Measurements from ENCODE around the gene SLC22A23.
"Not testable (repeated sequence)": the region's sequence is repeated elsewhere in the genome, so short reads cannot be mapped to it uniquely, and the experiment has no call there.

The SLC22A23 gene

DNA sequence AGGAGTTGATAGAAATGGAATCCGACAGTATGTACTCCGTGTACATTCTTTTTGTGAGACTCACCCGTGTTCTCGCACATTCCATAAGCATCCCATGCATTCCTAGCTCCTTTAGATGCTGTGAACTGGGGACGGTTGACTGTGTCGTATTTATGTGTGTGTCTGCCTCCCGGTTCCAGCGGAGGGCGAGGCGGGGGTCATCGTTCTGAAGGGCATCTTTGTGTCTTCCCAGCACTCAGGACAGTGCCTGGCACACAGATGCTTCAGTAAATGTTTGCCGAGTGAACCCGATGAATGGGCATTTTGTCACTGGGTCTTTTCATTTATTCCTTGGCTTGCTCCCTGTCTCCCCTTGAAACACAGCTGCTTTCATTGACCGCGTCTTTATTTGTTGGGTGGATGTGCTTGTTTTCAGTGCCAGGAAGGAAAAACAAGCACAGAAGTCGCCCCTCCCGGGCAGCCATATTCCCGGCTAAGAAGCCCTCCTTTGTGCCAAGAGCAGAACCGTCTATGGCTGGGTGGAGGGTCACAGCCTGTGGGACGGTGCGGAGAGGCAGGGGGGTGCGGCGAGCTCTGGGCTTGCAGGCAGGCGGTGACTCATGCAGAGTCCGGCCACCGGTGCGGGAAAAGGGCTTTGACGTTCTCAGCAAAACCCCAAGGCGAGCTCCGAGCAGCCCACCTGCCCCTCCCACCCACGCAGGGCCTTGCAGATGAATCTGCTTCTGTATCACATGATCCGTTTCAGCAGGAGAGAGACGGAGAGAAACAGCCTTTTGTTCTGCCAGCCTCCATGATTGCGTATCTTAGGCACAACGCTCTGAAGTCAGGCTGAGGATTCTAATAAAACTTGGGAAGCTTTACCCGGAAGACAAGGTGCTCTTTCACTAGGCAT is 209.3 kb downstream of the SLC22A23 start:
- no peak overlapping the region for H3K27ac ChIP-seq

DNA sequence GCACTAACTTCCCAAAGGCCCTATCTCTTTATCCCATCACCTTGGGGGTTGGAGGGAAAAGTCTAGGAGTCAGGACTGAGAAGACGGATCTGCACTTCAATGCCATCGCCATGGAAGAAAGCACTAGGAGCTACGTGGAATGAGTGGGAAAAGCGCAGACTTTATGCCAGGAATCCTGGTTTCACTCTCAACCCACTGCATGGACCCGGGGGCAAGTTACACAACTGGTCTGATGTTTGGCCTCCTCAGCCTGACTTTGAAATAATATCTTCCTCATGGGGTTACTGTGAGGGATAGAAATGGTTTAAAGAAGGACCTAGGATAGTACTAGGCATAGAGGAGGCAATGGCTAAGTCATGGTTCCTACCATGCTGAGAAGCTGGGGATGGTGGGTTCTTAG is 211.6 kb downstream of the SLC22A23 start:
- TF ChIP-seq, protein P1, sequence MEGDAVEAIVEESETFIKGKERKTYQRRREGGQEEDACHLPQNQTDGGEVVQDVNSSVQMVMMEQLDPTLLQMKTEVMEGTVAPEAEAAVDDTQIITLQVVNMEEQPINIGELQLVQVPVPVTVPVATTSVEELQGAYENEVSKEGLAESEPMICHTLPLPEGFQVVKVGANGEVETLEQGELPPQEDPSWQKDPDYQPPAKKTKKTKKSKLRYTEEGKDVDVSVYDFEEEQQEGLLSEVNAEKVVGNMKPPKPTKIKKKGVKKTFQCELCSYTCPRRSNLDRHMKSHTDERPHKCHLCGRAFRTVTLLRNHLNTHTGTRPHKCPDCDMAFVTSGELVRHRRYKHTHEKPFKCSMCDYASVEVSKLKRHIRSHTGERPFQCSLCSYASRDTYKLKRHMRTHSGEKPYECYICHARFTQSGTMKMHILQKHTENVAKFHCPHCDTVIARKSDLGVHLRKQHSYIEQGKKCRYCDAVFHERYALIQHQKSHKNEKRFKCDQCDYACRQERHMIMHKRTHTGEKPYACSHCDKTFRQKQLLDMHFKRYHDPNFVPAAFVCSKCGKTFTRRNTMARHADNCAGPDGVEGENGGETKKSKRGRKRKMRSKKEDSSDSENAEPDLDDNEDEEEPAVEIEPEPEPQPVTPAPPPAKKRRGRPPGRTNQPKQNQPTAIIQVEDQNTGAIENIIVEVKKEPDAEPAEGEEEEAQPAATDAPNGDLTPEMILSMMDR (IDR thresholded peaks at IDR 0.05): no peak
- Histone ChIP-seq H3K27me3 (peaks cover 79% of the 10 kb centered on the region), H3K27ac (no peak overlapping the region), H3K4me3 (ENCODE audit: low read depth in 1 of 2, low read length in 1 of 2) (no peak overlapping the region), H3K4me1 (ENCODE audit: control insufficient read depth in 1 of 2, insufficient read depth in 1 of 2, low read depth in 1 of 2, low read length in 1 of 2) (no peaks in the 10 kb centered on the region), H3K9me3 (no peaks in the 10 kb centered on the region), H3K36me3 (no peaks in the 10 kb centered on the region)

More for the DNA sequence above, 209.3 kb downstream of the SLC22A23 start:
- peaks cover 4 to 7% of the 10 kb centered on the region in 2 experiments for H3K4me1 ChIP-seq (ENCODE audit: control insufficient read depth in 1 of 2, insufficient read depth in 1 of 2, low read depth in 1 of 2, low read length in 1 of 2)
- H3K9me3 ChIP-seq: no peaks in the 10 kb centered on the region
- no peak overlapping the region for H3K4me3 ChIP-seq (ENCODE audit: low read depth in 1 of 2, low read length in 1 of 2)
- peaks cover 82% of the 10 kb centered on the region for H3K27me3 ChIP-seq
- no peaks in the 10 kb centered on the region for H3K36me3 ChIP-seq
- TF ChIP-seq, protein P1 (IDR thresholded peaks at IDR 0.05): no peak

DNA sequence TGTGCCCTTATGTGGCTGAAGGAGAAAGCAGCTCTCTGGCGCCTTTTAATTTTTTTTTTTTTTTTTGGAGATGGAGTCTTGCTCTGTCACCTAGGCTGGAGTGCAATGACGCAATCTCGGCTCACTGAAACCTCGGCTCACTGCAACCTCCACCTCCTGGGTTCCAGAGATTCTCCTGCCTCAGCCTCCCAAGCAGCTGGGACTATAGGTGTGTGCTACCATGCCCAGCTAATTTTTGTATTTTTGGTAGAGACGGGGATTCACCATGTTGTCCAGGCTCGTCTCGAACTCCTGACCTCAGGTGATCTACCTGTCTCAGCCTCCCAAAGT is 212.1 kb downstream of the SLC22A23 start:
- H3K4me1 ChIP-seq (ENCODE audit: control insufficient read depth in 1 of 2, insufficient read depth in 1 of 2, low read depth in 1 of 2, low read length in 1 of 2); H3K36me3 ChIP-seq; H3K27ac ChIP-seq; H3K9me3 ChIP-seq; H3K4me3 ChIP-seq (ENCODE audit: low read depth in 1 of 2, low read length in 1 of 2): not testable (repeated sequence)
- H3K27me3 ChIP-seq: peaks cover 79% of the 10 kb centered on the region

DNA sequence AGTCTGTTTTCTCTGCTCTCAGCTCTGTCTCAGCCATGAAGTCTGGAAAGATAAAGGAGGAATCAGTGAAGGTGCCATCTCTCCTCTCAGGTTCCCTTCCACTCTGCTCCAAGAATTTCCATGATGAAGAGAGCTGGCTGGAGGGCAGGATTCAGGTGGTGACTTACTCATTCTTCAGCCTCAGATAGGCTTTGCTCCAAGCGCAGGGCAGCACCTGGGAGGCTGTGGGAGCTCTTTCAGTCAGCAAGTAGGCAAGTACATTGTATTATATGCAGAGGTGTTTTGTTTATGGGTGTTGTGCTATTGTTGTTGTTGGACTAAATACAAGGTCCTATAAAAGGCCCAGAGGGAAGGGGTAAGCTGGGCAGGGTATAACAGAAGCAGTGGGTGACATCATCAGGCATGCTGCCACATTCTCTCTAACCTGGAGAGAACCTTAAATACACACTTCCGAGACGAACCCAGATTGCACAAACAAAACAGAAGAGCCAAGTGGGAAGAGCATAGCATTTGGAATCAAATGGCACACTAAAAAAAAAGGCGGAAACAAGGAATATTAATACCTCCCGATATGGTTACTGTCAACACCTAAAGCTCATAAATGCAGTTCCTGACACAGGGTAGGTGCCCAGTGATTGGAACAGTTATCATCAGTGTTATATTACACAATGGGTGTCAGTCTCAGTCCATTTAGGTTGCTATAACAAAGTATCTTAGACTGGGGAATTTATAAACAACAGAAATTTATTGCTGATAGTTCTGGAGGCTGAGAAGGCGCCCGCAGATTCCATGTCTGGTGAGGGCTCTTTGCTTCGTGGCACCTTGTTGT is 212.6 kb downstream of the SLC22A23 start:
- H3K4me3 ChIP-seq (ENCODE audit: low read depth in 1 of 2, low read length in 1 of 2): no peak overlapping the region
- peaks cover 78% of the 10 kb centered on the region for H3K27me3 ChIP-seq
- TF ChIP-seq, protein P1 (IDR thresholded peaks at IDR 0.05): no peak

DNA sequence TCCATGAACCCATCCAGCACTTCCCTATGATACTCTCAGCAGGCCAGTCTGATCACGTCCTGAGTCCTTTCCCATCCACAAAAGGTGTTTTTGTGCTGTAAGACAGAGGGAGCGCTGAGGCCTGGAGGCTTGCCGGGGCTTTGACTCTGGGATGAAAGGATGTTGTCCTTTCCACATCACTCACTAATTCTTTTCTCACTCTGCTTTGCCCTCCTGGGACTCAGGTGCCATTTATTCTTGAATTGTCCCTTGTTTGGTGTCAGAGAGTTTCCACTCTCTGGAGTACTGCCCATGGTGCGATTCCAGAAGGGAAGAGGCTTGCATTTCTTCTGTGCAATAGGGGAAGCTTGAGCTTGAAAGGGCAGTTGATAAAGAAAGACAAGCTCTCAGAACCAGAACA is 214.1 kb downstream of the SLC22A23 start:
- TF ChIP-seq, protein P1 (IDR thresholded peaks at IDR 0.05): no peak
- no peak overlapping the region for H3K4me3 ChIP-seq (ENCODE audit: low read depth in 1 of 2, low read length in 1 of 2)
- H3K4me1 ChIP-seq (ENCODE audit: control insufficient read depth in 1 of 2, insufficient read depth in 1 of 2, low read depth in 1 of 2, low read length in 1 of 2): no peaks in the 10 kb centered on the region

More for the DNA sequence above, 212.6 kb downstream of the SLC22A23 start:
- Histone ChIP-seq H3K9me3 (no peaks in the 10 kb centered on the region), H3K4me1 (ENCODE audit: control insufficient read depth in 1 of 2, insufficient read depth in 1 of 2, low read depth in 1 of 2, low read length in 1 of 2) (no peaks in the 10 kb centered on the region), H3K36me3 (no peaks in the 10 kb centered on the region), H3K27ac (no peak overlapping the region)

GRCh38 chr6:3241745-3242144 is 215.1 kb downstream of the SLC22A23 start:
- H3K27ac ChIP-seq; H3K36me3 ChIP-seq; H3K4me3 ChIP-seq (ENCODE audit: low read depth in 1 of 2, low read length in 1 of 2); H3K9me3 ChIP-seq; H3K4me1 ChIP-seq (ENCODE audit: control insufficient read depth in 1 of 2, insufficient read depth in 1 of 2, low read depth in 1 of 2, low read length in 1 of 2): not testable (repeated sequence)
- H3K27me3 ChIP-seq: peaks cover 78% of the 10 kb centered on the region

More for the DNA sequence above, 214.1 kb downstream of the SLC22A23 start:
- peaks cover 78% of the 10 kb centered on the region for H3K27me3 ChIP-seq
- no peaks in the 10 kb centered on the region for H3K36me3 ChIP-seq
- H3K9me3 ChIP-seq: no peaks in the 10 kb centered on the region
- H3K27ac ChIP-seq: no peak overlapping the region

Data from neutrophil (primary cell).